H1 (cell line): ENCODE data around the gene LSM14B. TPM values are rescaled to one million over a fixed set of nuclear protein-coding genes. Genes with fewer than 3 reads are reported as not detected.

Source experiments
- CTCF ChIA-PET: fragments of 300-600 bp; sonication (Branson Sonifier 250); formaldehyde crosslinking; loops from one replicate; lab custom pipeline; 2021; ENCODE audit not compliant: partially characterized antibody; lab: Charles Lee
- POLR2A ChIA-PET: fragments of 300-600 bp; sonication (Branson Sonifier 250); formaldehyde crosslinking; loops from one replicate; lab custom pipeline; 2021; ENCODE audit warnings: inconsistent platforms; ENCODE audit not compliant: partially characterized antibody; lab: Charles Lee
- DNase-seq, 2 experiments: peaks; one replicate each; pipeline versions ENCODE4 v3.0.0 to v3.0.0-alpha.2; 2010 to 2022; ENCODE audit warnings: low spot score in 2 of 2, low read depth in 1 of 2, mixed read lengths in 1 of 2
- FAIRE-seq: peaks from 2 replicates; lab custom pipeline; 2011; peaks lifted over from hg19 to GRCh38; lab: Jason Lieb, UNC
- H2AFZ ChIP-seq: 2 replicates; pipeline ENCODE4 v1.8.1; 2012; ENCODE audit warnings: low read length, inconsistent platforms
- H2AK5ac ChIP-seq: 2 replicates; pipeline ENCODE4 v1.6.1; 2013; ENCODE audit warnings: low read depth, low read length
- H2BK120ac ChIP-seq: replicated peaks from 2 replicates; pipeline ENCODE3; 2013; ENCODE audit warnings: low read depth, low read length, inconsistent platforms
- H2BK12ac ChIP-seq: 2 replicates; pipeline ENCODE4 v1.6.1; 2013; ENCODE audit warnings: low read depth, low read length
- H2BK15ac ChIP-seq: 2 replicates; pipeline ENCODE4 v1.6.1; 2013; ENCODE audit warnings: low read length
- H2BK20ac ChIP-seq: 2 replicates; pipeline ENCODE4 v1.6.1; 2013; ENCODE audit warnings: low read length
- H2BK5ac ChIP-seq: 2 replicates; pipeline ENCODE4 v1.6.1; 2013; ENCODE audit warnings: low read depth, low read length
- H3K14ac ChIP-seq: 2 replicates; pipeline ENCODE4 v1.6.1; 2013; ENCODE audit warnings: inconsistent platforms; ENCODE audit not compliant: insufficient read length
- H3K18ac ChIP-seq: 2 replicates; pipeline ENCODE4 v1.6.1; 2013; ENCODE audit warnings: low read length; ENCODE audit errors: extremely low read depth
- H3K23ac ChIP-seq: 2 replicates; pipeline ENCODE4 v1.6.1; 2013; ENCODE audit warnings: inconsistent platforms; ENCODE audit not compliant: insufficient read length
- H3K23me2 ChIP-seq: 2 replicates; pipeline ENCODE4 v1.6.1; 2013; ENCODE audit warnings: low read depth, low read length
- H3K27ac ChIP-seq: 2 replicates; pipeline ENCODE4 v1.6.1; 2011; ENCODE audit warnings: low read depth, low read length, inconsistent platforms
- H3K27me3 ChIP-seq, 4 experiments: replicated peaks in 1 of 4; 1 replicate in 1 of 4; 2 replicates in 3 of 4; pipeline versions ENCODE4 v1.6.1 to v1.8.1; 2011 to 2013; ENCODE audit warnings: low read length in 3 of 4, mild to moderate bottlenecking in 3 of 4, inconsistent platforms in 2 of 4, mixed read lengths in 2 of 4, moderate library complexity in 1 of 4; ENCODE audit not compliant: control insufficient read depth in 3 of 4, insufficient read depth in 3 of 4; ENCODE audit errors: extremely low read depth in 1 of 4
- H3K36me3 ChIP-seq, 4 experiments: 2 replicates each; pipeline versions ENCODE4 v1.6.1 to v1.8.1; 2011 to 2013; ENCODE audit warnings: mild to moderate bottlenecking in 4 of 4, low read length in 3 of 4, moderate library complexity in 2 of 4, control low read depth in 1 of 4, inconsistent platforms in 1 of 4; ENCODE audit not compliant: insufficient read depth in 4 of 4, control insufficient read depth in 2 of 4
- H3K4ac ChIP-seq: replicated peaks from 2 replicates; pipeline ENCODE3; 2013; ENCODE audit warnings: low read length, low read depth, mixed read lengths, inconsistent platforms; ENCODE audit not compliant: insufficient read length
- H3K4me1 ChIP-seq, 4 experiments: replicated peaks in 1 of 4; 1 replicate in 1 of 4; 2 replicates in 3 of 4; pipeline versions ENCODE4 v1.6.1 to v1.8.1; 2011 to 2013; ENCODE audit warnings: low read length in 3 of 4, inconsistent platforms in 2 of 4, mixed read lengths in 1 of 4; ENCODE audit not compliant: insufficient read depth in 4 of 4, control insufficient read depth in 3 of 4
- H3K4me2 ChIP-seq, 2 experiments: 2 replicates each; pipeline versions ENCODE4 v1.6.1 to v1.8.1; 2011 to 2013; ENCODE audit warnings: low read depth in 2 of 2, low read length in 2 of 2, control low read depth in 1 of 2, inconsistent platforms in 1 of 2, mild to moderate bottlenecking in 1 of 2; ENCODE audit not compliant: insufficient read depth in 1 of 2
- H3K4me3 ChIP-seq, 4 experiments: fragments of 200-600, 300-600 bp in 1 of 4; sonication (generic), shearing (Covaris generic), sonication (Bioruptor Twin) in 1 of 4; 2 replicates each; pipeline versions ENCODE4 v1.5.1 to v1.8.1; 2011 to 2016; ENCODE audit warnings: low read length in 4 of 4, low read depth in 3 of 4, control low read depth in 2 of 4, inconsistent platforms in 2 of 4, mild to moderate bottlenecking in 2 of 4, mixed read lengths in 1 of 4, moderate library complexity in 1 of 4; ENCODE audit not compliant: insufficient read depth in 2 of 4; ENCODE audit errors: extremely low read depth in 1 of 4
- H3K56ac ChIP-seq: replicated peaks from 2 replicates; pipeline ENCODE3; 2013; ENCODE audit warnings: low read depth, mild to moderate bottlenecking, mixed read lengths, low read length, inconsistent platforms; ENCODE audit not compliant: insufficient read length
- H3K79me1 ChIP-seq: 2 replicates; pipeline ENCODE4 v1.6.1; 2013; ENCODE audit warnings: low read depth, low read length, control low read depth
- H3K79me2 ChIP-seq, 2 experiments: 2 replicates each; pipeline versions ENCODE4 v1.6.1 to v1.8.1; 2012 to 2013; ENCODE audit warnings: low read length in 2 of 2, mild to moderate bottlenecking in 2 of 2, inconsistent platforms in 1 of 2; ENCODE audit not compliant: insufficient read depth in 2 of 2, control insufficient read depth in 1 of 2
- H3K9ac ChIP-seq, 4 experiments: replicated peaks in 1 of 4; 1 replicate in 1 of 4; 2 replicates in 3 of 4; pipeline versions ENCODE4 v1.6.1 to v1.8.1; 2011 to 2013; ENCODE audit warnings: low read depth in 3 of 4, low read length in 3 of 4, control low read depth in 2 of 4, mild to moderate bottlenecking in 2 of 4, moderate library complexity in 2 of 4, inconsistent platforms in 1 of 4; ENCODE audit errors: extremely low read depth in 1 of 4
- H3K9me3 ChIP-seq, 2 experiments: 2 replicates each; pipeline versions ENCODE4 v1.6.1 to v1.8.1; 2012 to 2013; ENCODE audit warnings: mild to moderate bottlenecking in 2 of 2, moderate library complexity in 2 of 2, control low read depth in 1 of 2, inconsistent platforms in 1 of 2, low read depth in 1 of 2, low read length in 1 of 2, mixed read lengths in 1 of 2; ENCODE audit not compliant: insufficient read depth in 2 of 2
- H4K20me1 ChIP-seq, 2 experiments: replicated peaks in 1 of 2; 2 replicates each; pipeline versions ENCODE3 to v1.8.1; 2011 to 2013; ENCODE audit warnings: inconsistent platforms in 2 of 2, low read length in 2 of 2, mild to moderate bottlenecking in 1 of 2; ENCODE audit not compliant: insufficient read depth in 2 of 2, control insufficient read depth in 1 of 2
- H4K5ac ChIP-seq: 2 replicates; pipeline ENCODE4 v1.6.1; 2013; ENCODE audit warnings: low read length, low read depth, mixed read lengths, inconsistent platforms; ENCODE audit not compliant: insufficient read length
- H4K8ac ChIP-seq: 2 replicates; pipeline ENCODE4 v1.8.0; 2013; ENCODE audit warnings: mild to moderate bottlenecking, moderate library complexity, low read length, inconsistent platforms; ENCODE audit not compliant: insufficient read depth; ENCODE audit errors: extremely low read depth
- H4K91ac ChIP-seq: replicated peaks from 2 replicates; pipeline ENCODE3; 2013; ENCODE audit warnings: low read length, mixed read lengths, inconsistent platforms; ENCODE audit not compliant: insufficient read length
- ASH2L ChIP-seq: fragments of 200-600, 300-600 bp; sonication (generic); IDR thresholded peaks from one replicate; pipeline ENCODE4 v1.7.1; 2017; ENCODE audit warnings: low read length
- HDAC2 ChIP-seq, 2 experiments: fragments of 300-600 bp in 1 of 2; sonication (generic) in 1 of 2; IDR thresholded peaks; 2 replicates each; pipeline ENCODE4 v1.6.1; 2011 to 2012; ENCODE audit warnings: low read depth in 2 of 2, low read length in 2 of 2, mild to moderate bottlenecking in 2 of 2, moderate library complexity in 2 of 2, borderline replicate concordance in 1 of 2, inconsistent platforms in 1 of 2
- NRF1 ChIP-seq: IDR thresholded peaks from 2 replicates; pipeline ENCODE4 v1.6.1; 2011; ENCODE audit warnings: mild to moderate bottlenecking, low read depth, low read length, improper control_type of control experiment
- WGBS, 2 experiments: shearing (Covaris generic) in 1 of 2; methylation state at CpG; one replicate each; pipeline versions ENCODE4 v1.1.6 to v1.1.7; 2013 to 2015; ENCODE audit warnings: low lambda C conversion rate in 2 of 2, mixed read lengths in 2 of 2, inconsistent platforms in 1 of 2, low coverage in 1 of 2, missing lambda C conversion rate in 1 of 2; ENCODE audit not compliant: insufficient replicate concordance in 2 of 2, insufficient coverage in 1 of 2, insufficient read length in 1 of 2; ENCODE audit errors: extremely low coverage in 1 of 2, missing lambda C conversion rate in 1 of 2; 5-methylcytosine and 5-hydroxymethylcytosine counted together
- polyA plus RNA-seq, 7 experiments: library from polyadenylated mRNA; depleted of rRNA in 3 of 7; stranded (reverse) in 5 of 7; unstranded in 2 of 7; fragments of >200 nt in 5 of 7; fragments of 200-250 nt in 2 of 7; gene quantifications; 1 replicate in 5 of 7; 2 replicates in 1 of 7; 4 replicates in 1 of 7; pipeline versions ENCODE4 v1.2.1 to v1.2.3, GENCODE V29; 2011 to 2013; ENCODE audit warnings: missing spikeins in 2 of 7, mixed read lengths in 2 of 7
- total RNA-seq: library from RNA; stranded (reverse); fragmentation: NEBNext Ultra II Directional; extraction: Animal tissue kit (Norgen Biotek cat#: 25700); gene quantifications from 2 replicates; pipeline ENCODE4 v1.2.1, GENCODE V29; 2021

LSM14B gene
- total and polyA plus RNA-seq, 2 of the 8 experiments (the other 6 are each of a cell fraction or from before 2014, with no cell fraction given): 58.3 to 65.6 TPM

GRCh38 chr20:62104234-62104789 is 18.0 kb upstream of the LSM14B start:
- 91% methylated on average over 12 of the region's 15 CpGs; no CpG with 5 or more reads in 1 of the 2 experiments for WGBS, 2 experiments
- H4K20me1 ChIP-seq: no peaks in the 10 kb centered on the region
- DNase-seq (no peak), FAIRE-seq (no peak)
- H3K79me1 ChIP-seq: no peaks in the 10 kb centered on the region
- no peak overlapping the region for H2BK20ac ChIP-seq
- no peak overlapping the region for H3K14ac ChIP-seq
- no peak overlapping the region for H3K4me3 ChIP-seq
- H3K9ac ChIP-seq: no peak overlapping the region
- H3K27ac ChIP-seq: no peak overlapping the region
- H4K5ac ChIP-seq: no peak overlapping the region
- H3K4ac ChIP-seq: no peak overlapping the region
- H4K8ac ChIP-seq: no peak overlapping the region
- no peaks in the 10 kb centered on the region; a peak in 1 of 7 replicates for H3K4me1 ChIP-seq
- CTCF ChIA-PET: interaction anchor here (1.3 kb wide), 1 partner anchor 33 kb away, joined by 3 read pairs; no protein-coding TSS in a partner anchor
- no peaks in the 10 kb centered on the region for H3K36me3 ChIP-seq
- no peak overlapping the region for H2BK5ac ChIP-seq
- no peak overlapping the region for H2AFZ ChIP-seq
- H3K56ac ChIP-seq: no peak overlapping the region
- no peaks in the 10 kb centered on the region for H3K79me2 ChIP-seq
- H2BK12ac ChIP-seq: no peak overlapping the region
- no peak overlapping the region for H2AK5ac ChIP-seq
- no peak overlapping the region for H3K23ac ChIP-seq
- peaks cover 4% of the 10 kb centered on the region; the same call in 1 of the 2 replicates for H3K23me2 ChIP-seq
- peaks cover 10 to 24% of the 10 kb centered on the region in 2 experiments for H3K9me3 ChIP-seq
- no peak overlapping the region for H2BK15ac ChIP-seq
- no peak overlapping the region for H2BK120ac ChIP-seq
- H3K27me3 ChIP-seq: peaks cover 0 to 3% (median under 1%) of the 10 kb centered on the region in 4 experiments; a peak in 2 of 7 replicates
- POLR2A ChIA-PET: interaction anchor here (0.6 to 4.4 kb wide), 3 partner anchors 17 to 208 kb away, joined by 4 to 30 read pairs (median 9); partner anchors contain the start of gene LSM14B
- peak overlapping the region; percentile 40 for H4K91ac ChIP-seq
- H3K4me2 ChIP-seq: no peak overlapping the region
- H3K18ac ChIP-seq: no peak overlapping the region
- TF ChIP-seq ASH2L (no peak), HDAC2 (IDR thresholded peaks at IDR 0.05; ENCODE audit: borderline replicate concordance in 1 of 2, low read depth in 2 of 2, low read length in 2 of 2) (no peak), NRF1 (no peak)
